ENCODE data around the gene MFSD11.

- TF ChIP-seq, protein P1, sequence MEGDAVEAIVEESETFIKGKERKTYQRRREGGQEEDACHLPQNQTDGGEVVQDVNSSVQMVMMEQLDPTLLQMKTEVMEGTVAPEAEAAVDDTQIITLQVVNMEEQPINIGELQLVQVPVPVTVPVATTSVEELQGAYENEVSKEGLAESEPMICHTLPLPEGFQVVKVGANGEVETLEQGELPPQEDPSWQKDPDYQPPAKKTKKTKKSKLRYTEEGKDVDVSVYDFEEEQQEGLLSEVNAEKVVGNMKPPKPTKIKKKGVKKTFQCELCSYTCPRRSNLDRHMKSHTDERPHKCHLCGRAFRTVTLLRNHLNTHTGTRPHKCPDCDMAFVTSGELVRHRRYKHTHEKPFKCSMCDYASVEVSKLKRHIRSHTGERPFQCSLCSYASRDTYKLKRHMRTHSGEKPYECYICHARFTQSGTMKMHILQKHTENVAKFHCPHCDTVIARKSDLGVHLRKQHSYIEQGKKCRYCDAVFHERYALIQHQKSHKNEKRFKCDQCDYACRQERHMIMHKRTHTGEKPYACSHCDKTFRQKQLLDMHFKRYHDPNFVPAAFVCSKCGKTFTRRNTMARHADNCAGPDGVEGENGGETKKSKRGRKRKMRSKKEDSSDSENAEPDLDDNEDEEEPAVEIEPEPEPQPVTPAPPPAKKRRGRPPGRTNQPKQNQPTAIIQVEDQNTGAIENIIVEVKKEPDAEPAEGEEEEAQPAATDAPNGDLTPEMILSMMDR (conservative IDR thresholded peaks at IDR 0.05), result no peak
- no peak for TF ChIP-seq ZFX (IDR thresholded peaks at IDR 0.05)
These were observed 23.6 kb upstream of the MFSD11 start for GRCh38 chr17:76714336-76714735.
